Kidney glomerular epithelial cell (primary cell): ENCODE measurements around the gene CYP27A1.
"Not testable (repeated sequence)": the region's sequence is repeated elsewhere in the genome, so short reads cannot be mapped to it uniquely, and the experiment has no call there.

Source experiments
- DNase-seq: peaks from one replicate; lab custom pipeline; 2025; lab: John Stamatoyannopoulos, UW

CYP27A1 gene

DNA sequence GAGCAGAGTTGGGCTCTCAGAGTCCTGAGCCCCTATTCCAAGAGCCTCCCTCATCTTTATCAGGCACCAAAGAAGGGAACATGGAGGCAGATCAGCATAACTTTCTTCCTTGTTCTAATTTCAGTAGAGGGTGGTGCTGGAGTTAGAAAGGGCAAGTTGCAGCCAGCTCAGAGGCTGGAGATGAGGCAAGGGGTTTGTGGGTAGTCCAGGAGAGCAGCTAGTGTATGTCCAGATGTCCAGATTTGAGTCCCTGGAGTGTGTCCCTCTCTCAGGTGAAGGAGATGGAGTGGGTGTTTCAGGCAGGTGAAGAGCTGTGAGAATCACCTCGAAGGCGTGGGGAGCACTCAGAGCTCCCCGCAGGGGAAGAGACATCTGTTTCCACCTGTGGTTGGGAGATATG is 50.1 kb downstream of the CYP27A1 start:
- no peak for DNase-seq

DNA sequence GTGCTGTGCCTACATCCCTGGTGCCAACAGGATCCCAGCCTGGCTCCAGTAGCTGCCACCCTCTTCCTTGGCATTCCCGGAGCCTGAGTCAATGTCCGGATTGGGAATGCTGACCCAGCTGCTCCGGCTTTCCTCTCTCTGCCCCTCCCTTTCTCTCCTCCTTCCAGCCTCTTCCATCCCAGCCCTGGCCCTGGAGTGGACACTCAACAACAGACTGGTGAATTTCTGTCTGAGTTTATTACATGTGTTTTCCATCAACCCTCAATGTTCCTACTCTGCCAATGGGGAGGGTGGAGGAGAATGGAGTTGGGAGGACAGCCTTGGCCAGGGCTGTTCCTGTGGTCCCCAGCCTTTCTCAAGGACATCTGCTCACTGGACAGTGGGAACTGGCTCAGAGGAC is 50.6 kb downstream of the CYP27A1 start:
- DNase-seq = no peak

DNA sequence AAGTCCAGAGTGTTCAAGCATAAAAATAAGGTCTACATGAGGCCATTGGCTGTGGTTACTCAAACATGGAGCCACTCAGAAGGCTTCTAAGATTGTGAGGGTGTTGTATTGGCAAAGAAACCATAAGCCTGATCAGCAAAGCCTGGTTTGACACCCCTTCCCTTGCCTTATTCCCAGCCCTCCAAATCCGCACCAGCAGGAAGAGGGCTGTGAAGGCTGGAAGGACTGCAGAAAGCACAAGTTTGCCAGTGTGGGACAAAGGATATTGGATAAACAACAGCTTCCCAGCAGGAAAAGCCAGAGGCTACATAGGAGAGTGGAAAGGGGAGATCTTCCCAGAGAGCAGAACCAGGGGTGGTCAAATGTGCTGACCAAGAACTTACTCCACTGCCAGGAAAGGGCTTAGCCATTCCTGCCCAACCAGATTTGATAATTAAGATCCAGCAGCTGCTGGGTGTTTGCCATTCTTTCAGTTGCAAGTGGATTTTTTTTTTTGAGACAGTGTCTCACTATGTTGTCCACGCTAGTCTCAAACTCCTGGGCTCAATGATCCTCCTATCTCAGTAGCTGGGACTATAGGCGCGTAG is 51.2 kb downstream of the CYP27A1 start:
- no peak for DNase-seq

DNA sequence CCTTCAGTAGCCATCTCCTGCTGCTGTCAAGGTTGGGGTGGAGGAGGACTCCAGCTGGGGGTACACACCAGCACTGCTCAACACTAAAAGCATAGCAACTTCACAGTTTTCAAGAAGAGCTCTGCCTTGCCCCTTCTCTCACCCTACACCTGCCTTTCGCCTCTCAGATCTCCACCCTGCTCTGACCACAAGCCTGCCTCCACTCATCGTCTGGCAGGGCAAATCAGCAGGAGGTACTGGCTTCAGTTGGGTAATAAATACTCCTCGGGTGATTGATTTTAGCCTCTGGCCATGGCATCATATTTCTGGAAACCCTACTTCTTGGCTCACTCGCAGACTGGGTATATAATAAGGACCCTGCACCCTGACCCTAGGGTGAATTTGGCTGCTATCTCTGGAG is 52.7 kb downstream of the CYP27A1 start:
- no peak for DNase-seq

DNA sequence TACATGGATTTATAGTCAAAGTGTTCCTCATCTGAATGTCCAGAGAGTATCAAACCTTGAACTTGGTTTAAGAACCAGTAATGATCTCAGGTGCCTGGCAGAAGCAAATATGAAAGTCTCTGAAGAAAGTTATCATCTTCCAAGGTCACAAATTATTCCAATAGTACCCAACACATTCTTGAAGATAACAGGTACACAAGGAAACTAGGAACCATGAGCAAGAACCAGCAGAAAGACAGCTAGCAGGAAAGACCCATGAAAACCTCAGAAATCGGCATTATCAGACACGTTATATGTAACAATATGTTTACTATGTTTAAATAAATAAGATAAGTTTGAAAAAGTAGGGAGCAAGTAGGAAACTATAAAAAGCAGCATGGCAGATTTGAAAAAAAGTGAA is 55.5 kb downstream of the CYP27A1 start:
- no peak for DNase-seq

DNA sequence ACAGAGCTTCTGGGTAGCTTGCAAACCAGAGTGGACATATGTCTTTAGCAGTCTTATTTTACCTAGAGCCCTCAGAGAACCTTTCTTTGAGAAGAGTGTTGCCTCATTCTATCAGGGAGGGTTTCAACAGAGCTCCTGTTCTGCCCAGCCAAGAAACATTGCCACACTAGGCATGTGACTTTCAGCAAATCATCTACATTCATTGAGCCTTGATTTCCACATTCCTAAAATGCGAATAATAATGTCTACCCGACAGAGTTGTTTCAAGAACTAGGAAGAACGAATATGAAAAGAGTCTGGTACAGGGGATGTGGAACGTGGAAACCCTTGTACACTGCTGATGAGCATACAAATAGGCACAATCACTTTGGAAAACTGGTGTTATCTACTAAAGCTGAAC is 57.5 kb downstream of the CYP27A1 start:
- no peak for DNase-seq

DNA sequence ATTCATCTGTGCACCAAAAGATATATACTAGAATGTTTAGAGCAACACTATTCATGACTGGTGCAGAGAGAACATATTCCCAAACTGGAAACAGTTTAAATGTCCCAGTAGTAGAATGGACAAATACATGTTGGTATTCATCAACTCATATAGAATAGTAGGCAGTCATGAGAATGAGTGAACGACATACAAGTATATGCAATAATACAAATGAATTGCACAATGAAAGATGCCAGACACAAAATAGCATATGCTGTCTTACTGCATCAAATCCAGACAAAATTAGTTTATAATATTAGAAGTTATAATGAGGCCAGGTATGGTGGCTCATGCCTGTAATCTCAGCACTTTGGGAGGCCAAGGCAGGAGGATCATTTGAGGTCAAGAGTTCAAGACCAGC is 57.9 kb downstream of the CYP27A1 start:
- DNase-seq = no peak

DNA sequence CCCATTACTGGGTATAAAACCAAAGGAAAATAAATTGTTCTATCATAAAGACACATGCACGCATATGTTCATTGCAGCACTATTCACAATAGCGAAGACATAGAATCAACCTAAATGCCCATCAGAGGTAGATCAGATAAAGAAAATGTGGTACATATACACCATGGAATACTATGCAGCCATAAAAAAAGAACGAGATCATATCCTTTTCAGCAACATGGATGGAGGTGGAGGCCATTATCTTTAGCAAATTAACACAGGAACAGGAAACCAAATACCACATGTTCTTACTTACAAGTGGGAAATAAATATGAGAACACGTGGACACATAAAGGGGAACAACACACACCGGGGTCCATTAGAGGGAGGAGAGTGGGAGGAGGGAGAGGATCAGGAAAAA is 62.4 kb downstream of the CYP27A1 start:
- not testable (repeated sequence) for DNase-seq

DNA sequence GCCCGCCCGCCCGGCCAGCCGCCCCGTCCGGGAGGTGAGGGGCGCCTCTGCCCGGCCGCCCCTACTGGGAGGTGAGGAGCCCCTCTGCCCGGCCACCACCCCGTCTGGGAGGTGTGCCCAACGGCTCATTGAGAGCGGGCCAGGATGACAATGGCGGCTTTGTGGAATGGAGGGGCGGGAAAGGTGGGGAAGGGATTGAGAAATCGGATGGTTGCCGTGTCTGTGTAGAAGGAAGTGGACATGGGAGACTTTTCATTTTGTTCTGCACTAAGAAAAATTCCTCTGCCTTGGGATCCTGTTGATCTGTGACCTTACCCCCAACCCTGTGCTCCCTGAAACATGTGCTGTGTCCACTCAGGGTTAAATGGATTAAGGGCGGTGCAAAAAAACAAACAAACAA is 65.0 kb downstream of the CYP27A1 start:
- DNase-seq = not testable (repeated sequence)

DNA sequence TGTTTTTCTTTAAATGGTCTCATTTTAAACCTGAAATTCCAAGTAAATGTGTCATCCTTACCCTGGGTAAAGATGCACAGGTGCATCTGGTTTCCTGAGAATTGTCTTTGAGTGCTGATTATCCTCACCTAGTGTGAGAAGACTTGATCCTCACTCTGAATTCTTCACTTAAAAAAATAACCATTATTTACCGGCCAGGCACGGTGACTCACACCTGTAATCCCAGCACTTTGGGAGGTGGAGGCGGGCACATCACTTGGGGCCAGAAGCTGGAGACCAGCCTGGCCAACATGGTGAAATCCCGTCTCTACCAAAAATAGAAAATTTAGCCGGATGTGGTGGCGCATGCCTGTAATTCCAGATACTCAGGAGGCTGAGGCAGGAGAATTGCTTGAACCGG is 67.8 kb downstream of the CYP27A1 start:
- no peak for DNase-seq

DNA sequence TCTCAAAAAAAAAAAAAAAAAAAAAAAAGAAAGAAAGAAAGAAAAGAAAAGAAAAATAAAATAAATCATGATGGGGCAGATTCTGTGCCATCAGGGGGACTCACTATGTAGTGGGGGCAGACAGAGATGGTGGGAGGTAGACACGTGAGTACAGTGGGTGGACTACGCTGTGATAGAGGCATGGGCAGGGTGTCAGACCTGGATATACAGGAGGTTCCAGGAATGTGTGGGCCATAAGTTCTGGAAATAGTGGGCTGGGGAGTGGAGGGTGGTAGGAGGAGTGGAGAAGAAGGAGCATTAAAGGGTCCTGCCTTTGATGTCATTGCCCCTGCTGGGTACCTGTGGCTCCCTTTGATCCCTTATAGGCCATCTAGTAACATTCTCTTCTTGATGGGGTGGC is 68.8 kb downstream of the CYP27A1 start:
- no peak for DNase-seq

DNA sequence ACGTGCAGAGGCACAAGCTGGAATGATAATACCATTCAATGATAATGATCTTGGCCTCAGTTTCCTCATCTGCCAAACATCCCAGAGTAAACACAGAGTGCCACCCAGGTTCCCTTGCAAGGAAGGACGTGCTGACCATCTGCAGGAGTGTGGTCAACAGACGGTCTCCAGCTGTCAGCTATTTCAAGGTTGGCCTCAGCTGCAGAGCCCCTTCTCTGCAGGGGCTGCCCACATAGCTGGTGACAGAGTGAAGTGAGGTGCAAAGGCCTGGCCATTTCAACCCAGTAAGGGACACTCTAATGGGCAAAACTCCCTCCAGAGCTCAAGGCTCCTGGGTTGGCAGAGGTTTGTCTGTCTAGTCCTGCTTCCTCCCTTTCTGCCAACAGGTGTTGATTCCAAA is 69.3 kb downstream of the CYP27A1 start:
- no peak for DNase-seq

DNA sequence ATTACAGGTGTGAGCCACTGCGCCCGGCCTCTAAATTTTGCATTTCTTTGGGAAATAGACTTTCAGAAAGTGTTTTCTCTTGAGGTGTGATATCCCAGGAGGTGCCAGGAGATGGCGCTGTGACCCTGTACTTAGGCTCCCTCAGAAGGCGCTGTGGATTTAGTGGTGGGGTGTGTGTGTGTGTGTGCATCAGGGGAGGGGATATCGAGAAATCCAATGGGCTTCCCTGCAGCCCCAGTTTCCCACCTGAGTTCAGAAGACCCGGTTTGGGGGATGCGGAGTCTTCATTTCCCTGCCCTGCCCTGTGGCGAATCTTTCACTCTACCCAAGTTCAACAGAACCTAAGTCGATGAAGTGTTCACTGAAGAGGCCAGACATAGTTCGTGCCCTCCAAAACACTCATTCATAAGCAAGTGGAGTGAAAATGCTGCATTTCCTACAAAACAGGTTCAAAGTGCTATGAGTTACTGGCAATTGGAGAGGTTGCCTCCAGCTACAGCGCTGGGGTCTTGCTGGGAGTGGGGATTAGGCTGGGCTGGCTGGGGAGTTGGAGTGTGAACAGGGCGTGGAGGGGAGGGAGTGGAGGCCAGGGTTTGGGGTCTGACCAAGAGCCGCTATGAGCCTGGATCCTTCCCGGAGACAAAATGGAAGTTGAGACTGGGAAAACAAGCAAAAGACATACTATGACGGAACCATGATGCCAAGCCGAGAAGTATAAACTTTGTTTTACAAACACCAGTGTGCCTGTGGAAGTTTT is 71.1 kb downstream of the CYP27A1 start:
- DNase-seq = peak; percentile 72

DNA sequence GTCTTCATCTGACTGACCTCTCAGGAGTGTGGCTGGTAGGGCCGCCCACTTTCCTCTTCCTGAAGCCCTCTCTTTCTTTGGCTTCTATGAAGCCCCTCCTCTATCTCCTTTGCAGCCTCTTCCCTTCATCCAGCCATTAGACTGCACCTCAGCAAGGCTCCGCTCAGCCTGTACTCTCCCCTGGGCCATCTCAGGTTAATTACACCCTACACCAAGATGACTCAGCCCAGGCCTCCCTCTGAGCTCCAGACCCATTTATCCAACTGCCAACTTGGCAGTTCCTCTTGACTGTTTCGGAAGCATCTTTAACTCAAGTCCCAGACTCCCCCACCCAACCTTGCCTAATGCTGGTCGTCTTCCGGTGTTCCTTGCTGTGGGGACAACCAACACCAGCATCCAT is 71.8 kb downstream of the CYP27A1 start:
- peak; percentile 89 for DNase-seq

DNA sequence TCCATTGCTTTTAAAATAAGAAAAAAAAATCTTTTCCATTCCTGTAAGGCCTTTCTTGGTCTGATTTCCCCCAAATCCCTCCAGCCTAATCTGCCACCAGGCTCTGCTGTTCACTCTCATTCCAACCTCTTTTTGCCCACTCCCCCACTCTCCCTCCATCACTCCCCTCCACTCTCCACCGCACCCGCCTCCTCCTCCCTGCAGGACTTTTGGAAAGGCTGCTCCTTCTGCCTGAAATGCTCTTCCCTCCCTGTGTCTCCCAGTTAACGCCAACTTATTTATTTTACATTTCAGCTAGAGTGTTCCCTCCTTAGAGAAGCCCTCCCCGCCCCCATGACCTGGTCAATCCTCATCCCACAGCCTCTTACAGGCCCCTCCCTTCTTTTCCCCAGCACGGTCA is 72.9 kb downstream of the CYP27A1 start:
- no peak for DNase-seq

DNA sequence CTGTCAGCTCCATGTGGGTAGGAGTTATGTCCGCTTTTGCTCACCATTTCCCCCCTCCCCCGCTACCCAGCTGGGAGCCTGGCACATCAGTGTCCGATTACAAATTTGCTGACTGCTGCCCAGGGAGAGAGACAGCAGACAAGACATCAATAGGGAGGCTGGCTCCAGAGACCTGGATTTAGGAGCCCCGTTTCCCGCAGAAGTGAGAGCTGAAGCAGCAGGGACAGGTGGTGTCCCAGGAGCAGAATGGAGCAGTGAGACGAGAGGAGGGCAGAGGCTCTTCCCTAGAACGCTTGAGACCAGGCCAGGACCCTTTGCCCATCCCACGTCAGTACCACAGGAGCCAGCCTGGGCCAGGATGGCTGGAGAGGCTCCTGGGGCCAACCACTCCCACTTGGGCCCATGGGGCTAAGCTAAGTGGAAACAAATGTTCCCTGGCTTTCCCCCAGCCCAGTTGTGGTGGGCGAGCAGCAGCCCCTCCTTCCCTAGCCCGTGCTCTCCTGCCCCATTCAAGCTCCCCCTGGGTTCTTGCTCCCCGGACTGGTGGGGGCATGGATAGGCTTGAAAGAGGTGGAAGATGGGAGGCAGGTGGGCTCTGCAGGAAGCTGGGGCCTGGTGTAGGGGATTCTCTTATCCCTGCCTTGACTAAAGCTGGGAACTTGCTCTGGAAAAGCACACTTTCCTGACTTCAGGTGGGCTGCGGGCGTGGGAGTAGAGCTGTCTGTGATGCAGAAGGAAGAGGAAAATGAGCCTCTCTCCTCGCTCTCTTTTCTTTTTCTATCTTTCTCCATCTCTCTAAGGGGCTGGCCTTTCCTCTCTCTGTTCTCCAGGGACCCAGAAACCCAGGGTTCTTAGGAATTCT is 73.6 kb downstream of the CYP27A1 start:
- DNase-seq = no peak

DNA sequence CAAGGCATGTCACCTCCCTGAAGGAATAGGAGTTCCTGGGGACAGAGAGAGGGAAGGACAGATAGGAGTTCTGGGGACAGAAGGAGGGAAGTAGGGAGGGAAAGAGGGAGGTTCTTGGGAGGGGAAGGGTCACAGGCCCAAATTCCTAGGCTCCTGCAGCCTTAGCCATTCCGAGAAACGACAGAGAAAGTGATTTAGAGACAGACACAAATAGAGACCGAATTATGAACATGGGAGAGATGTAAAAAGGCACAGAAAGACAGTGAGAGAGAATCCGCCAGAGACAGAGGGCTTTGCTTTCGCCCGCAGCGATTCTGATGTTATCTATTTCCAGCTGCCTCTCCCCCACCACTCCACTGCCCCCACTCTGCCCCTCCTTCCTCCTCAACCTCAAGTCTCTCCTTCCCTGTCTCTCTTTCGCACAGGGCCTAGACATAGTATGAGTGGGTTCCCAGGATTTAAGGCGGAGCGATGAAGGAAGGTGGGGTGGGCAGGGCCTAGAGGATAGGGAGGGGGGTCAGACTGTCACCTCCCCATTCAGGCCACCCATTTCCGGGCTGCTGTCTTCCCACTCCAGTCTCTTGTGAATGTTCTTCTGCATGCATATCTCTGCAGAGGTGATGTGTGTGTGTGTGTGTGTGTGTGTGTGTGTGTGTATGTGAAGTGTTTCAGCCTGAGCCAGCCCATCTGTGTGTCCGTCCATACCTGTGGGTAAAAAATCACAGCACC is 74.4 kb downstream of the CYP27A1 start:
- no peak for DNase-seq

DNA sequence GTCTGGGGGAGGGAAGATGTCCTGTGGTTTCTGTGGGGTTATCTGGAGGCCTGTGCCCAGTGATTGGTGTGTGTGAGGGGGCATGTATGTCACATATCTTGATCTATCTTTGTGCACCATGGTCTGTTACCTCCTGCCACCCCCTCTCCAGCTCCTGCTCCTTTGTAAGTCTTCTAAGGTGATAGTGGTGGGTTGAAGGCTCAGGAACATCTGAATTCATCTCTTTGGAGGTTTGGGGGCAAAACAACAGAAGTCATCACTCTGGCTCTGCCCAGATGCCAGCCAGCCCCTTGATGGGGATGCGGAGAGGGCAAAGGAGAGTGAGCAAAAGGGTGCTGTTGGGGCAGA is 74.9 kb downstream of the CYP27A1 start:
- no peak for DNase-seq

DNA sequence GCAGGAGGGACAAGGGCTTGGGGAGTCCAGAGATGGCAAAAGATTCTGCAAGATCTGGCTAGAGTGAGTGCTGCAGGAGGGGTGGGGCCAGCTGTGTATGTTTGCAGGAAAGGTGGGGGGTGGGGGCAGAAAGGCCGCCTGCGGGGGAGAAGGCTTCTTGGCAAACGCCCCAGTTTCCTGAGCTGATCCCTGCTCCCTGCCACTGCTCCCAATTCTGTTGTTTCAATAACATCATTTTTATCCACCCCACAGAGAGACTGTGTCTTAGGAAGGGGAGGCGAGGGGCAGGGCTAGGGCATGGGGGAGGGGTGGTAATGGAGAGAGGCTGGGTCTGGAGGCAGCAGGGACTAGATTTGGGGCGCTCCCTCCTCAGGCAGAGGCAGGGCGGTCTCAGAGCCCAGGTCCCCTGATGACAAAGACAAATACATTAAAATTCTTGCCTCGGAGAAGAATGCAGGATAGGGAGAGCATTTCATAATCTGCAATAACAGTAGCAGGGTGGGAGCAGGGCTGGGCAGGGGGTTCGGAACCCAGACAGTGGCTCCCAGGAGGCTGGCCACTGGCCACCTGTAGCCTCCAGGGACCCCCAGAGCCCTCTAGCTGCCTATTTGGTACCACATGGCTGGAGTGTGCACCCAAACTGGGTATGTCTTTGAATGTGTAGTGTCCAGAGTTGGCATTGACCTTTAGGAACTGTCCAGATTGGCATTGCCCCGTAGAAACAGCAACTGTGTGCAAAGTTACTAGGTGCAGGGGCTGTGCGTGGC is 75.6 kb downstream of the CYP27A1 start:
- DNase-seq = peak; percentile 30

DNA sequence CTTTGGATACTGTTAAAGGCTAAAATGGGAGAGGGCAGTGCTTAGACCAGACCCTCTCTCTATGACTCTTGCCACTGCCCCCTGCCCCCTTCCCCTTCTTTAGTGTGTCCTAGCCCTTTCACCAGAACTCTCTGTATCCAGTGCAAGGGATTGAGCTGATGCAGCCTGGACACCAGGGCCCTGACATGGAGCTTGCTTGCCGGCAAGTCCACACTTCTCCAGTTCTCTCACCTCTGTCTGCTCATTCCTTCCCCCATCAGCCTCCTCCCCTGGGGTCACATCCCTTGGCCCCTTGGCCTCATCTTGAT is 76.1 kb downstream of the CYP27A1 start:
- DNase-seq = no peak

DNA sequence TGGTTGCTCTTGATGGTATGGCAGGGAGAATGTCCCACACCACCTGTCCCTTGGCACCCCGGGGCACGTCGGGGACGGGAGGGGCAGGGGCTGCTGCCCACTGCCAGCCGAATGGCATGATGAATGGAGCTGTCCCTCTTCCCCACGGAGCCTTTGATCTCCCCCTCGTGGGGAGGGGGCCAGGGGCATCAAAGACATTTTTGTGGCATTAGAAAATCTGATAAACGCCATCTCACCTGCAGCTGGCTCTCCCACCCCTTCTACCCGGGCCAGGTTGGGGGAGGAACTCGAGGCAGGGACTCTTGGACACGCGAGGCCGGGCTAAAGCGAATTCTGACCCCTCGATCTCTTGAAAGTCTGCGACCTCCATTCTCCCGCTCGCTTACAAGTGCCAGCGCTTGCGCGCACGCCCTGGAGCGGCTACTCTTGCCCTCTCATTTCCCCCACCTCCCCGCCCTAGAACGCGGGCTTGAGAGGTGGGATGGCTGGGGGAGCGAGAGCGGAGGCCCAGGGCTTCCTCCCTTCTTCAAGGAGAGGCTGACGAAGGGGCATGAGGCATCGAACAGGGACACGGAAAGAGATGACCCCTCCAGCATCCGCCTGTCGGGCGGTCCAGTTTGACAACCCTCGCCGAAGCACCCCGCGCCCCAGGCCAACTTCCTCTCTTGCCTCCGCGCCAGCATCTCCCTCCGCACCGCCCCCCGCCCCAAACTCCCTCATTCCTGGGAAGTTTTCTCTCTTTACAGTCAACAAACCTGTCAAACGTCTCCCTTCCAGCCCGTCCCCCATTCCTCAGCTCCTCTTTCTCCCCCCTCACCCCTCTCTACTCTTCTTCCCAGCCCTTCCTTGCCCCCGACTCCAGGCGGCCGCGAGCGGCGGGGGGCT is 77.0 kb downstream of the CYP27A1 start:
- no peak for DNase-seq
